ENCODE measurements around the gene GRIA3. TPM values are rescaled to one million over a fixed set of nuclear protein-coding genes. Genes with fewer than 3 reads are reported as not detected.
"Not testable (repeated sequence)": the region's sequence is repeated elsewhere in the genome, so short reads cannot be mapped to it uniquely, and the experiment has no call there.

GRIA3 gene
- total RNA-seq, 1 donor from 2014 or later, result not detected

DNA sequence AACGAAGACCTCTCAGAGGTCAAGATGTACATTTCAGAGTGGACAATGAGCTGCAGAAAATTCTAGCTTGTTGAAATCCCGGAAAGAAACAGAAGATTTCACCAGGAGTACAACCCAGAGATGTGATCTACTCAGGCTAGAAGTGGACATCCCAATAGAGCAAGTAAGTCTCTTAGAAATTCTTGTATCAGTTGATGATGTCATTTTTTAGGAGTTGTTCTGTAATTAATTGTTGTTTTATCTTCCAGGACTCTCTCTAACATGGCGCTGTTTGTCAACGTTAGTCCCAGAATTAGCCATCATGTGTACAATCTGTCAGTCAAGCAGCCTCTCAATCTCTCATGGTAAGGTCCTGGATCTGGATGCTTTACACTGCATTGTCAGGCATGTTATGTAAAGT, 174.4 kb downstream of the GRIA3 start:
- intact Hi-C loops (cut with micrococcal nuclease), result no loop called here
- no peaks in the 10 kb centered on the region for H3K4me1 Mint-ChIP-seq
- no peaks in the 10 kb centered on the region for H3K27me3 Mint-ChIP-seq
- H3K36me3 Mint-ChIP-seq (ENCODE audit: low read depth), result no peaks in the 10 kb centered on the region
- H3K27ac Mint-ChIP-seq, result no peak overlapping the region
- no peak overlapping the region for H3K4me3 Mint-ChIP-seq
- DNase-seq, result no peak
- no peaks in the 10 kb centered on the region for H3K9me3 Mint-ChIP-seq

DNA sequence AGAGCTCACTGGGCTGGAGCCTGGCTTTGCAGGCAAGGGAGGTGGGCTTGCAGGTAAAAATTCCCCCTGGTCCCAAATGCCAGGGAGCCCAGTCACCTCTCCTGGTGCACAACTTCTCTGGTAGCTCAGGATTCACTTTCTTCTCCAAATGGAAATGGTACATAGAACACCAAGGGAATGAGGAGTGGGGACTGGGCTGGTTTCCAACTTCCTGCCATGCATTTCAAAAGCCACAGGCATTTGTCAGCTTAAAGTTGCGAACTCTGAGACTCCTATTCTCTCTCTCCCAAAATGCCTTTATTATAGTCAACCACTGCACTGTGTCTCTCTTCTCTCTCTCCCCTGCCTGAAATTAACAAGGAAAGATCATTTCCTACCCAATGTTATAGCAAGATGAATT, 177.3 kb downstream of the GRIA3 start:
- intact Hi-C loops (cut with micrococcal nuclease), result no loop called here
- Mint-ChIP-seq H3K9me3 (no peaks in the 10 kb centered on the region), H3K27me3 (no peaks in the 10 kb centered on the region), H3K4me1 (no peaks in the 10 kb centered on the region), H3K27ac (no peak overlapping the region), H3K4me3 (no peak overlapping the region), H3K36me3 (ENCODE audit: low read depth) (no peaks in the 10 kb centered on the region)
- no peak for DNase-seq

- H3K27ac Mint-ChIP-seq; DNase-seq; H3K36me3 Mint-ChIP-seq (ENCODE audit: low read depth); H3K4me1 Mint-ChIP-seq; H3K4me3 Mint-ChIP-seq; H3K27me3 Mint-ChIP-seq; intact Hi-C loops (cut with micrococcal nuclease); H3K9me3 Mint-ChIP-seq: not testable (repeated sequence)
Observed at GRCh38 chrX:123386196-123386595, 202.1 kb downstream of the GRIA3 start.

GRCh38 chrX:123392921-123393320, 208.8 kb downstream of the GRIA3 start:
- Mint-ChIP-seq H3K36me3 (ENCODE audit: low read depth) (no peaks in the 10 kb centered on the region), H3K27ac (no peak overlapping the region), H3K27me3 (no peaks in the 10 kb centered on the region), H3K4me1 (no peaks in the 10 kb centered on the region), H3K9me3 (peaks cover 5% of the 10 kb centered on the region), H3K4me3 (no peak overlapping the region)
- no peak for DNase-seq
- intact Hi-C loops (cut with micrococcal nuclease), result no loop called here

DNA sequence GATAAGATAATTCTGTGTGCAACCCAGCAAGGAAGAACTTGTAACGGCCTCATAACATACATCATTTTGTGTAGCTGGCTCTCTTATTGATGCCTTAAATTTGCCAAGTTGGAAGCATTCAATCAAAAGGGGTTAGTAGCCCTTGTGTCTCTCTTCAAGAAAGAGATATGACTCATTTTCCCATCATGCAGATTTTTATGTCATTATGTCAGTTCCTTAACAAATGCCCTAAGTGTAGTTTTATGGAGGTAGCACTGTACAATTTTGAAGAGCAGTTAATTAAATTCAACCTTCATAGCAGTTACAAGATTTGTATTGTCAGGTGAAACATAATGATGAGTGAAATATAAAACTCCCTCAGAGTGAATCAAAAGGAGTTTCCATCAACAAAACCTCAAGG, 215.6 kb downstream of the GRIA3 start:
- no peak overlapping the region for H3K27ac Mint-ChIP-seq
- no peaks in the 10 kb centered on the region for H3K36me3 Mint-ChIP-seq (ENCODE audit: low read depth)
- H3K4me3 Mint-ChIP-seq, result no peak overlapping the region
- intact Hi-C loops (cut with micrococcal nuclease), result no loop called here
- H3K27me3 Mint-ChIP-seq, result no peaks in the 10 kb centered on the region
- H3K4me1 Mint-ChIP-seq, result no peaks in the 10 kb centered on the region
- no peaks in the 10 kb centered on the region for H3K9me3 Mint-ChIP-seq
- no peak for DNase-seq

DNA sequence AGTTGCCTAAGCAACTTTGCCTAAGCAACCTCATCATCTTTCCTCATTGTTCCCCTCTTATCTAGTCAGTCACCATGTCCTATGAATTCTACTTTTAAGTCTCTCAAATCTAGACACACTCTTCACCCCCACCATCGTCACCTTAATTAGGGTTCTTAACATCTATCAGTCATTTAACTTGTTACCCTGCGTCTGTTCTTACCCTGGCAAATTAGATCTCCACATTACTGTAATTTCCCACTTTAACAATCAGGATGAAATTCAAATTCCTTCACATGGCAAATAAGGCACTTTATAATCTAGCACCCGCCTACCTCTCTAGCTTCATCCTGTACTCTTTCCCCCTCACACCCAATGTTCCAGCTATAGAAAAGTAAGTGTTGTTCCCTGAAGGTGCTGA, 221.2 kb downstream of the GRIA3 start:
- H3K27ac Mint-ChIP-seq, result no peak overlapping the region
- no peaks in the 10 kb centered on the region for H3K36me3 Mint-ChIP-seq (ENCODE audit: low read depth)
- H3K4me3 Mint-ChIP-seq, result no peak overlapping the region
- no peak for DNase-seq
- no peaks in the 10 kb centered on the region for H3K4me1 Mint-ChIP-seq
- H3K27me3 Mint-ChIP-seq, result no peaks in the 10 kb centered on the region
- H3K9me3 Mint-ChIP-seq, result no peaks in the 10 kb centered on the region
- intact Hi-C loops (cut with micrococcal nuclease), result no loop called here

GRCh38 chrX:123408821-123409737, 225.0 kb downstream of the GRIA3 start:
- no peak for DNase-seq
- Mint-ChIP-seq H3K27me3 (no peaks in the 10 kb centered on the region), H3K4me1 (no peaks in the 10 kb centered on the region), H3K4me3 (no peak overlapping the region), H3K27ac (no peak overlapping the region), H3K9me3 (no peaks in the 10 kb centered on the region), H3K36me3 (ENCODE audit: low read depth) (no peaks in the 10 kb centered on the region)
- intact Hi-C loops (cut with micrococcal nuclease), result no loop called here

GRCh38 chrX:123422875-123423274, 238.8 kb downstream of the GRIA3 start:
- DNase-seq, result no peak
- Mint-ChIP-seq H3K4me1 (no peaks in the 10 kb centered on the region), H3K27me3 (no peaks in the 10 kb centered on the region), H3K36me3 (ENCODE audit: low read depth) (no peaks in the 10 kb centered on the region), H3K4me3 (no peak overlapping the region), H3K9me3 (no peaks in the 10 kb centered on the region), H3K27ac (no peak overlapping the region)
- intact Hi-C loops (cut with micrococcal nuclease), result no loop called here

- H3K4me3 Mint-ChIP-seq, result no peak overlapping the region
- intact Hi-C loops (cut with micrococcal nuclease), result no loop called here
- H3K4me1 Mint-ChIP-seq, result no peaks in the 10 kb centered on the region
- H3K36me3 Mint-ChIP-seq (ENCODE audit: low read depth), result no peaks in the 10 kb centered on the region
- no peaks in the 10 kb centered on the region for H3K9me3 Mint-ChIP-seq
- no peak for DNase-seq
- no peaks in the 10 kb centered on the region for H3K27me3 Mint-ChIP-seq
- H3K27ac Mint-ChIP-seq, result no peak overlapping the region
Observed at GRCh38 chrX:123424546-123424945, 240.5 kb downstream of the GRIA3 start.

DNA sequence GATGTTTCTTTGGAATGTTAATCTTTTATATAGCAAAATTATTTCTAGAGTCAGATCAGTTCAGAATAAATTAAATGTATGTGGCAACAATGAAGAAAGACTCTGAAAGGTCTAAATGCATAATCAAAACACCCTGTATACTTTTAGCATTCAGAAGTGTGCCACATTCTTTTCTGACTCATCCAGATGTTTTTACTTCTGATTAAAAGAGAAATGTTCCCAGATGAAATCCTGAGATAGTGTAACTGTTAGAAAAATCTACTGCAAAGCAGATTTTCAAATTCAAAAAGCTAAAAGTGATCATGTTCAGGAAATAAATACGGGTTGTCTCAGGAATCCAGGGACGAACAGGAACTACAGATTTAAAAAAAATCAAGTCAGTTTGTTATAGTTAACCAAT, 241.4 kb downstream of the GRIA3 start:
- H3K4me3 Mint-ChIP-seq, result no peak overlapping the region
- no peaks in the 10 kb centered on the region for H3K36me3 Mint-ChIP-seq (ENCODE audit: low read depth)
- H3K27me3 Mint-ChIP-seq, result no peaks in the 10 kb centered on the region
- intact Hi-C loops (cut with micrococcal nuclease), result no loop called here
- no peak overlapping the region for H3K27ac Mint-ChIP-seq
- no peaks in the 10 kb centered on the region for H3K9me3 Mint-ChIP-seq
- no peak for DNase-seq
- no peaks in the 10 kb centered on the region for H3K4me1 Mint-ChIP-seq

GRCh38 chrX:123425904-123426303, 241.8 kb downstream of the GRIA3 start:
- DNase-seq, result no peak
- Mint-ChIP-seq H3K36me3 (ENCODE audit: low read depth) (no peaks in the 10 kb centered on the region), H3K27ac (no peak overlapping the region), H3K9me3 (no peaks in the 10 kb centered on the region), H3K4me3 (no peak overlapping the region), H3K4me1 (no peaks in the 10 kb centered on the region), H3K27me3 (no peaks in the 10 kb centered on the region)
- intact Hi-C loops (cut with micrococcal nuclease), result no loop called here

DNA sequence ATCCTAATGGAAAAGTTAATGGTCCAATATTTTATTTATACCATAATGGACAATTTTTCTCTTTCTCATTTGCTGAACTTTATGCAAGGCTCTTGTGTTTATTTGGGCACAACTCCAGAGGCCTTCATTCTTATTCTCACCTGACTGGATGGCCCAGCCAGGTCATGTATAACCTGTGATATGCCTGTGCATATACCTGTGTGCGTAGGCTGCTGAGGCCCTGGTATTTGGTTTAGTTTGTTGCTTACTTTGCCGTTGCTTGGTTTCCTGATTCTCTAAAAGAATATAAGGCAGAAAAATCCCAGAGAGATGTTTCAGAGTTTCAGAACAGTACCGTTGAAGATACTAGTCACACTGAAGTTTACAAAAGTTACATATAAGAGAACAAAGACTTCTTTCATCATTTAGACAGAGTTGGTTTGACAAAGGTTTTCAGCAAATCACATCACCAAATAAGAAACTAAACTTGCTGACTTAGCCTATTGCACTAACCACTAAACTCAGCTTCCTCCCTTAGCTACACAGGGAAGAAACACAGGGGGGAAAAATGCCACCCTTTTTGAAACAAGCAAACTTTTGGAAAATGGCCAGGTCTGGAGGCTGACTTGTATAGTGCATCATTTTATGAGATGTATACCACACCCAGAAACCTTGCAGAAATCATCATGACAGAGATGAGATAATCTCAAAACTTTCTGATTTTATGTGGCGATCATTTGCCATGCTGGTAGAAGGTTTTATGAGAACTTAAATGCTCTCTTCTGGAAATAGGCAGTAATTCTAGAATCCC, 248.5 kb downstream of the GRIA3 start:
- DNase-seq, result no peak
- intact Hi-C loops (cut with micrococcal nuclease), result no loop called here
- H3K4me1 Mint-ChIP-seq, result no peaks in the 10 kb centered on the region
- no peak overlapping the region for H3K27ac Mint-ChIP-seq
- no peaks in the 10 kb centered on the region for H3K27me3 Mint-ChIP-seq
- no peaks in the 10 kb centered on the region for H3K9me3 Mint-ChIP-seq
- no peak overlapping the region for H3K4me3 Mint-ChIP-seq
- no peaks in the 10 kb centered on the region for H3K36me3 Mint-ChIP-seq (ENCODE audit: low read depth)

DNA sequence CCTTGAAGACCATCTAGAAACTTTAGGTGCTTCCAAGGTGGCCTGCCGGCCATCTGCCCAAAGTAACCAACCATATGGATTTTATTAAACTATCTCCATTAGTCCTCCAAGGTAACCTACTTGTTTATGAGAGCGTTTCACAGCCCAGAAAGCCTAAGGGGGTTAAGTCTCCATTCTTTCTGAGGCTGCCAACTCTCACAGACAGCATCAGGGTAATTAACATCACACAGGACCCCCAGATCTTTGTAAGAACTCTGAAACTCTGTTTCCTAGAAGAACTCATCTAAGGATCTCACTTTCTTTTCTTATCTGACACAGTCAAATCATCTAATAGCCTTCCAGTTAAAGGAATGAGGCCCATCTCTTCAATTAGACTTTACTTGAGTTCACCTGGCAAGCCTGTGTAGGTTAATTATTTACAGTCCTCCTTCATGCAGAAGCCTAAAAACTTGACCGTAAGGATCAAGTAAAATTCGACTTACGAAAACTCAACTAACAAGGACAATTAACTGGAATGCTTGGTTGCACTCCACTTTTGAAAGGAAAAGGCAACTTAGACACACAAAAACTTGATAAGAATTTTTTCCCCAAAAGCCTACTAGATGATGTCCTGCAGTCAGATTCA, 252.5 kb downstream of the GRIA3 start:
- no peaks in the 10 kb centered on the region for H3K4me1 Mint-ChIP-seq

DNA sequence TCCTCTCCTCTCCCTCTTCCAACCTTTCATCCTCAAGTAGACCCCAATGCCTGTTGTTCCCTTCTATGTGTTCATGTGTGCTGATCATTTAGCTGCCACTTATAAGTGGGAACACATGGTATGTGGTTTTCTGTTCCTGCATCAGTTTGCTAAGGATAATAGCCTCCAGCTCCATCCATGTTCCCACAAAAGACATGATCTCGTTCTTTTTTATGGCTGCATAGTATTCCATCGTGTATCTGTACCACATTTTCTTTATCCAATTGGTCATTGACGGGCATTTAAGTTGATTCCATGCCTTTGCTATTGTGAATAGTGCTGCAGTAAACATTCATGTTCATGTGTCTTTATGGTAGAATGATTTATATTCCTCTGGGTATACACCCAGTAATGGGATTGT, 255.8 kb downstream of the GRIA3 start:
- H3K9me3 Mint-ChIP-seq; H3K27me3 Mint-ChIP-seq; H3K4me1 Mint-ChIP-seq; intact Hi-C loops (cut with micrococcal nuclease); H3K4me3 Mint-ChIP-seq; DNase-seq; H3K36me3 Mint-ChIP-seq (ENCODE audit: low read depth); H3K27ac Mint-ChIP-seq: not testable (repeated sequence)

More for the DNA sequence above, 252.5 kb downstream of the GRIA3 start:
- Mint-ChIP-seq H3K27ac (no peak overlapping the region), H3K4me3 (no peak overlapping the region), H3K9me3 (no peaks in the 10 kb centered on the region), H3K27me3 (no peaks in the 10 kb centered on the region), H3K36me3 (ENCODE audit: low read depth) (no peaks in the 10 kb centered on the region)
- no peak for DNase-seq
- intact Hi-C loops (cut with micrococcal nuclease), result no loop called here
